T-helper 2 cell treated with Interferon-gamma antibody and Interleukin-4, amounts not matched to agents 100 ng/mL and 5 ng/mL, for 36 hours (primary cell): ENCODE results near the gene PSMC5. TPM values are rescaled to one million over a fixed set of nuclear protein-coding genes. Genes with fewer than 3 reads are reported as not detected.
"Not testable (repeated sequence)": the region's sequence is repeated elsewhere in the genome, so short reads cannot be mapped to it uniquely, and the experiment has no call there.

Source experiments
- intact Hi-C: fragments of 100-400 bp; cut with micrococcal nuclease; formaldehyde crosslinking; loops from one replicate; pipeline ENCODE4 v1.15.1; 2023
- total RNA-seq: library from RNA; stranded (reverse); gene quantifications from 2 replicates; pipeline ENCODE4 v1.2.3, GENCODE V29; 2022

Gene PSMC5
- total RNA-seq, 1 donor from 2014 or later, result 158 TPM

DNA sequence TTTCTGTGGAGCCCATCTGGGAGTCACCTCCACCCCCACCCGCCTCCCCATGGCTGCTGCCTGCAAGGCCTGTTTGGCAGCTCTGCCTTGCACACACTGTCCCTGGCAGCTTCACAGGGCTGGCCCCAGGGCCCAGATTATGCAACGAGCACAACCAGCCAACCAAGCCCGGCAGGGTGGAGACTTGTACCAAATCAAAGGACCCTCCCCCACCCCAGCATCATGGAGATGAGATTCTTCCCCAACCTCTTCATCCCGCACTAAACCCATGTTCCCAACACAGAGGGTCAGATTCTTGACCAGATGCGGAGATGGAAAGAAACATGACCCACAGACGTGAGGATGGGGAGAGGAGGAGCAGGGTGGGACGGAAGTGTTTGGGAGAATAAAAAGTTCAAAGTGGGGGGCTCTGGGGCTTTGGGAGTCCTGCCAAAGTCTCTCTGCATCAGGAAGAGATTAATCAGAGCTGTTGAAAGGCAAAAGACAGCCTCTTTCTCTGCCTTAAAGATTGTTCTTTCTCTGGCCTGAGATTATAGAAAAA, 11.5 kb downstream of the PSMC5 start:
- intact Hi-C loops, result no loop called here

DNA sequence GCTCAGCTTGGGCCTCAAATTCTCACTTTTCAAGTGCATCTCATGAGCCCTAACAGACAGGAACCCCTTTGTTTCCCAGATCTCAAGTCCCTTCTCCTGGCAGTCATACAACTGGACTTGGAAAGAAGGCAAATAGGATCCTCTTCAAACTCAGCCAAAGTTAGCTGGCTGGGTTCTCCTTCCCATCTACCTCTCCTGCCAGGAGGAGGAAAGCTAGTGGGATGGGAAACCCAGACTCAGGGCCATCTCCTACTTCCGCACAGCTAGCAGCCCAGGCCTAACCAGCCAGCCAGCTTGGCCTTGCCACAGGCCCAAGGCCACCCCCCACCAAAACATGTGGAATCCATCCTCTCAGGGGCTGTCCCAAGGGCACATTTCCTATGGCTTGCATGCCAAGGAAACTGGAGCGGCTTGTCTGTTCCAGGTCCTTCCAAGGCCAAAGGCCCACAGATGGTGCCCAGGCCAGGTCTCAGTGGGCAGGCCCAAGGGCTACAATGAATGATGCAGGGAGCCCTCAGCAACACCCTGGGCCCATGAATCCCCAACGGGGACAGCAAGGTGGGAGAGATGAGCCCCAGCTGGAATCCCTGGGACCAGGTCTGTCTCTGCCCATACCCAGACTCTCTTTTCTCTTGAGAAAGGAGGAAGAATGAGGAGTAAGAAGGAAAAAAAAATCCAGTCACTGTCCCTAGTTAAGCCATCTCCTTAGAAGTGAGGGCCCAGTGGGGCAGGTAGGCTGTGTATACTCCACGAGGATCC, 13.5 kb downstream of the PSMC5 start:
- intact Hi-C loops, result loop anchor here (5.0 to 10.0 kb wide), 2 partner anchors 292 to 416 kb away; partner anchors contain the start of gene ERN1

DNA sequence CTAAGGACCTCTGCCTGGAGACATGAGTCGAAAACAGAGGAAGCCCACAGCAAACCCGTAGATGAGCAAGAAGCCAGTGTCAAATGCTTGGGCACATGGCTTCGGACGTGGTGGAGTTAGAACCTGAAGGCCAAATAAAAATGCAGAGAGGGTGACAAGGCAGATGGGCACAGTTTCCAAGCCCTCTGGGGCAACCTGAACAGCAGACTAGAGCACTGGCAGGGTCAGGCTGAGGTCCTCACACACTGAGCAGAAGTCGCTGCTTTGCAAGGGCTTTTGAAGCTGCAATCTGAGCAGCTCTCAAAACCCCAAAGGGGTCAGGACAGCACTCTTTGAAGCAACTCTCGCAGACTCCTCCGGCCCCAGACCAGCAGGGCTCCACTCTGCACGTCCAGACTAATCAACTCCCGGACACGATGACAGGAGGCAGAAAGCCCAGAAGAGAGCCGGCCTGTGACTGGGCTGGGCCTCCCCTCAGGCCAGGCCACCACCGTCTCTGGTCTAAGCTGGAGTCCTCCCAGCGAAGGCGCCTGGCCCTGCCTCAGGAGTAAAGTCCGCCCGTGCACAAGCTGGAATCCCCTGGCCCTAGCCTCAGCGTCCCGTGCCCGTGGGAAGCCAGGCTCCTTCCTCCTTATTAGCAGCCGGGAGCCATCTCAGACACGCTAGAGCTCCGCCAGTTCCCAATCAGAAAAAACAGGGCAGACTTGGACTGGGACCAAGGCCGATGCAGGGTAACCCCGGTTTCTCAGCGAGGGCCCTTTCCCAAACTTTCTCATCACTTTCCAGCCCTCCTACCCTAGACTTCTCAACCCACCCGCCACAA, 14.3 kb downstream of the PSMC5 start:
- intact Hi-C loops, result loop anchor here (2.0 to 10.0 kb wide), 6 partner anchors 141 to 655 kb away; partner anchors contain the start of genes ERN1, LIMD2, MAP3K3 and POLG2

DNA sequence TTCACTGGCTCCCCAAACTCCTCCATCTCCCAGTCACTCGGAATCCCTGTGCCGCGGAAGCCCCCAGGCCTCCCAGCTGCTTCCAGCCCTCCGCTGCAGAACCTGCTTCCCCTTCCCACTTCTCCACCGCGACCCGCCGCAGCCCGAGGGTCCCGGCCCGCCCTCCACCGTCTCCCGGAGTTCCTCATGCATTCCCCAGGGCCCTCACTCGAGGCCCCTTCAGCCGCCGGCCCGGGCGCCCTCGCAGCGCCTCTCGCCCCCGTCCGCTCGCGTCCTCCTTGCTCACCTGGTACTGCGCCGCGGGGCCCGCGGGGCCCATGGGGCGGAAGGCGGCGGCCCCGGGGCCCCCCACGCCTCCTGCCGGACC, 14.9 kb downstream of the PSMC5 start:
- intact Hi-C loops, result loop anchor here (2.0 to 10.0 kb wide), 6 partner anchors 141 to 655 kb away; partner anchors contain the start of genes ERN1, LIMD2, MAP3K3 and POLG2

DNA sequence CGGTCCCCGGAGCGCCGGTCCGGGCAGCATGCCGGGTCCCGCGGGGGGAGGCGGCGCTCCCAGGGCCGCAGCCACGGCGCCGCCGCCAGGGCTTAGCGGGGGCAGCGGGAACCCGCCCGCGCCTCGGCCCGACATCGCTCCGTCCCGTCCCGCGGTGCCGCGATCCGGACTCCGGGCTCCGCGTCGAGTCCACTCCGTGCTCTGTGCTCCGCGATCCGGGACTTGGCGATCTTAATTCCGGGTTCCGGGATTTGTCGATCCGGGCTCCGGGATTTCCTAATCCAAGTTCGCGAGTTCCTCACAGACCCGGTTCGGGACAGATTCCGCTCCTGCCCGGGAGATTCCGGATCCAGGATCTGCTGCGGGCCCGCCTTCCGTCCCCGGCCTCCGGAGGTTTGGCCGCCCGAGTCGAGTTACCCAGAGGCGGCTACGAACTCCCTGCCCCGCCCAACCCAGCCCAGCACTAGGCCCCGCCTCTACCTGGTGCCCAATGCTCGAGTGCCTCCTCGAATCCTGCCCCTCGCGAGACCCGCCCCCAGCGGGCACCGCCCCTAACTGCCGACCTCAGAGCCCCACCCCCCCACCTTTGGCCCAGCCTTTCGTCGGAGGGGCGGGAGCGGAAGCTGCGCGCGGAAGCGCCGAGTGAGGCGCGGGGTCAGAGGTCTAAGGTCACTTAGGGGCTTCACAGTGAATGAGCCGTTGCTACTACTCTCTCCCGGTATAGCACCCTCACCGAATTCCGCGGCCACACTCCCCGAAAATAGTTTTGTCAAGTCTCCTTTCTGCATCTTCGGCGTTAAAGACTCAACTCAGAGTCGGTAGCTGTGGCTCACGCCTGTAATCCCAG, 15.5 kb downstream of the PSMC5 start, which contains the start of gene SMARCD2:
TSS of gene SMARCD2 (minus strand) at position 146 of the 847 bp plus-strand sequence. CDS start at position 135, 11 bp downstream.
- intact Hi-C loops, result loop anchor here (1.0 to 10.0 kb wide), 10 partner anchors 15 to 654 kb away; partner anchors contain the start of genes CCDC47, DCAF7, ERN1 and FTSJ3

DNA sequence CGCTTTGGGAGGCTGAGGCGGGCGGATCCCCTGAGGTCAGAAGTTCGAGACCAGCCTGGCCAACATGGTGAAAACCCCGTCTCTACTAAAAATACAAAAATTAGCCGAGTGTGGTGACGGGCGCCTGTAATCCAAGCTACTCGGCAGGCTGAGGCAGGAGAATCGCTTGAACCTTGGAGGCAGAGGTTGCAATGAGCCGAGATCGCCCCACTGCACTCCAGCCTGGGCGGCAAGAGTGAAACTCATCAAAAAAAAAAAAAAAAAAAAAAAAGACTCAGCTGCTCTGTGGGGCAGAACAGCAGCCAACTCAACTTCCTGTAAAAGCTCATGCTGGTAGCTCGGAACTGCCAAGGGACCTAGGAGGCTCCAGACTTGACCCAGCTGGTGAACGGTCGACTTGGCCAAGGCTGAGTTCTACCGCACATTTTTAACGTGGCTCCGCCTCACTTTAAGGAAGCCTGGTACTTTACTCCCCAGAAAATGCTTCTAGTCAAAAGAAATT, 16.2 kb downstream of the PSMC5 start:
- intact Hi-C loops, result loop anchor here (1.0 to 10.0 kb wide), 10 partner anchors 16 to 653 kb away; partner anchors contain the start of genes CCDC47, DCAF7, ERN1 and FTSJ3

DNA sequence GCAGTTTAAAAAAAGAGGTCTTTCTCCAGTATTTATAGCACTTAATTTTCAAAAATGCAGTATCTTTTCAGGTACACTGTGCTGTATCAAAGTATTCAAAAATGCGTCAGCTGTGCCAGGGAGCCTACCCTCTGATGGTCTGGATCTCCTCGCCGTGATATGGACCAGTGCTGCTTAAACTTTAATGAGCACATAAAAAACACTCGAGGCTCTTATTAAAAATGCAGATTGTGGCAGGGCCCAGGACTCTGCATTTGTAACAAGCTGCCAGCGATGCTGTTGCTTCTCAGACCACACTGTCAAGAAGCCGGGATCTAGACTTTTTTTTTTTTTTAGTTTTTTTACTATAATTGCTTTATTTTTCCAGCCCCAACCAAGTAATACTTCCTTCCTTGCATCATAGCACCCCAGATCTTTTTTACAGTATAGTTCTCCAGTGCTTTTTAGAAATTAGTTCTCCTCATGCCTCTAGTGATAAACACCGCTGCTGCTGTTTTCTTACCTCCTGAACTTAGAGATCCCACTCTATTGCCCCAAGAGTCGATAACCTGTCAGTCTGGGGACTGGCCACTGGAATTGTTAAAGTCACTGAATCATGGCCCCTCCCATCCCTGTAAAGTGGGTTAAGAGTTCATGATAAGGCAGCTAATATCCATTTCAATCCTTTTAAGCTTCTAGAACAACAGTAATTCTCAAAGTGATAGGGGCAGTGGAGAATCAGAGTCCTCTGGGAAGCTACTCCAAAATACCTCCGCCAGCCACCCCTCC, 16.9 kb downstream of the PSMC5 start:
- intact Hi-C loops, result loop anchor here (1.0 to 10.0 kb wide), 10 partner anchors 17 to 653 kb away; partner anchors contain the start of genes CCDC47, DCAF7, ERN1 and FTSJ3

DNA sequence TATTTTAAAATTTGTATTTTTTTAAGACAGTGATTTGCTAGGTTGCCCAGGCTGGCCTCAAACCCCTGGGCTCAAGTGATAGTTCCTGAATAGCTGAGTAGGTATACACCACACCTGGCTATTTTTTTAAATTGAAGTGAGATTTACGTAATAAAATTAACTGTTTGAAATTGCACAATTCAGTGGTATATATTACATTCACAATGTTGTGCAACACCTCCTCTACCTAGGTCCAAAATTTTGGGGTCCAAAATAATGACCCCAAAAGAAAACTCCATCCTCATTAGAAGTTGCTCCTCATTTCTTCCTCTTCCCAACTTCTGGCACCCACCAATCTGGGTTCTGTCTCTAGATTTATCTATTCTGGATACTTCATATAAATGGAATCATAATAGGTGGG, 18.3 kb downstream of the PSMC5 start:
- intact Hi-C loops, result loop anchor here (10.0 kb wide), 1 partner anchor 421 kb away; no protein-coding TSS in a partner anchor

DNA sequence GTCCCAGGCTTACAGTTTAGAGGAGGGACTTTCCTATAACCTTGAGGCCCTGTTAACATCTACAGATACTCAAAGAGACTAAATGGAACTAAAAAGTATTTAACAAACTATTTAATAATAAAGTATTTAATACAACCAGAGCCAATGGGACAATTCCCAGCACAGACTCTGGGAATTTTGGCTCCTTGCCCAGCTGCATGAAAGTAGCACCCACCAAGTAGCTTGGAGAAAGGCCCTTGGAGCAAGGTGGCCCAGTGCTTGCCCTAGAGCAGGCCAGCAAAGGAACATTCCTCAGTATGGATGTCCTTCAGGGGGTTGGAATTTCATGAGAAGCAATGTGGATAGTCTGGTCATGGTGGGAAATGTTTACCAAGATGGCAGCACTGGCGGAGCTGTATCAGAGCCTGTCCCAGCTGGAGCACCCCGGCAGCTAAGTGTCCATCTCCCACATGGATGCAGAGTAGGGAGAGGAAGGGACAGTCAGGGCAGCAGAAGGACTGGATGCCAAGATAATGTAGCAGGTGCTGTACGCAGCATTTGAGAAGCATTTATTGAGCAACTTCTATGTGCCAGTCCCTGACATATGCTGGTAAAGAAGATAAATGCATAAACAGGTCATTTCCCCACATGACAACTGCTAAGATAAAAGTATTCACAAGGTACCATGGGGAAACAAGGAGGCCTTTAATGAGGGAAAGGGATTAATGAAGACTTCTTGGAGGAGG, 20.5 kb downstream of the PSMC5 start:
- intact Hi-C loops, result loop anchor here (10.0 kb wide), 1 partner anchor 423 kb away; no protein-coding TSS in a partner anchor

DNA sequence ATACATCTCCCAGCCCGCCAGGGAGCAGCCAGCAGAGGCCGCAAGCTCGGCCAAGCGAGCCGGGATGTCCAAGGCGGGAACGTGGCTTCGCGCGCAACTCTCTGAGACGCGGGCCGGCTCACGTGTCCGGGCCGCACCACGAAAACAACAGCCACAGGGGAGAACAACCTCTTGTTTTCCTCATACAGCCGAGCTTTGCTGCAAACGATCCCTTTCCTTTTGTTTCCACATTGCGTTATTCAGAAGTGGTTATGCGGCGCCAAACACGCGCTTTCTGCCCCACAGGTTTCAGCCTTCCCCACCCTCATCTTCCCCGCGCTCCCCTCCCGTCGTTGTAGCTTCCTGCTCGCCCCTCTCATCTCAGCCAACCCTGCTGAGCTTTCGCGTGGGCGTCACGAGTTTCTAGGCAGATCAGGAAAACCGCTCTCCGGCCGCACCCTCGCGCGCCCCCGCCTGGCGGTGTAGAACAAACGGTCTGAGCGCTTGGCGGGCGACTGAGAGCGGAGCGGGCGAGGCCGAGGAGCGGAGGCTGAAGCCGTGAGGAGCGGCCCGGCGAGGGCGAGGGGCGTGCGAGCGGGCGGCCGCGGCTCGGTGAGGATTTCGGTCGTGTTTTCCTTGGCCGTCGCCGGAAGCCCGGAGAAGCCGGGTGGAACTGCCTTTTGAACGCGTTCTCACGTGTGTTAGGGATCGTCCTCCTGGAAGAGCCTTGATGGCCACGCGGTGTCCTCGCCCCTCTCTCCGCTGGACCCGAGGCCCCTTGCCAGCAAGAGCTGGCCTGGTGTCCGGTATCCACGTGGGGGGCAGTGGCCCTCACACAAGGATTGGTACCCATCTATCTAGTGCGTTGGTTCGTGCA, 21.8 kb downstream of the PSMC5 start:
- intact Hi-C loops, result loop anchor here (10.0 kb wide), 1 partner anchor 424 kb away; no protein-coding TSS in a partner anchor

DNA sequence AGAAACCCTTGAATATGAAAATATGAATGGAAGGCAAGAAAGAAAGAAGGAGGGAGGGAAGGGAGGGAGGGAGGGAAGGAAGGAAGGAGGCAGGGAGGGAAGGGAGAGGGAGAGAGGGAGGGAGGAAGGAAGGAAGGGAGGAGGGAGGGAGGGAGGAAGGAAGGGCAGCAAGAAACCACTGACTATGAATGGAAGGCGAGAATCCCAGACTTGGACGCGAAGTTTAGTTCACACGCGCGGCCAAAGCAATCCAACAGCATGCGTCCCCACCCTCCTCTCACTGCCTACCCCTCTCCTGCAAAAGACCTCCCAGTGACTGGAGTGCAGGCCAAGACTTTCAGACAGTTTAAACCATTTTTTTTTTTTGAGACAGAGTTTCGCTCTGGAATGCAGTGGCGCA, 23.2 kb downstream of the PSMC5 start:
- intact Hi-C loops, result no loop called here

DNA sequence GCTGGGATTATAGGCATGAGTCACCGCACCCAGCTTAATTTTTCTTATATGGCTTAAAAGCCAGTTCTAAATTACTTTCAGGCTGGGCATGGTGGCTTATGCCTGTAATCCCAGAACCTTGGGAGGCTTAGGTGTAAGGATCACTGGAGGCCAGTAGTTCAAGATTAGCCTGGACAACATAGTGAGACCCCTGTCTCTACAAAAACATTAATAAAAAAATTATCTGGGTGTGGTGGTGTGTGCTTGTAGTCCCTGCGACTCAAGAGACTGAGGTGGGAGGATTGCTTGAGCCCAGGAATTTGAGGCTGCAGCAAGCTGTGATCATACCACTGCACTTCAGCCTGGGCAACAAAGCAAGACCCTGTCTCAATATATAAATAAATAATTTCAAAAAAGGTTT, 26.0 kb downstream of the PSMC5 start:
- intact Hi-C loops, result no loop called here

DNA sequence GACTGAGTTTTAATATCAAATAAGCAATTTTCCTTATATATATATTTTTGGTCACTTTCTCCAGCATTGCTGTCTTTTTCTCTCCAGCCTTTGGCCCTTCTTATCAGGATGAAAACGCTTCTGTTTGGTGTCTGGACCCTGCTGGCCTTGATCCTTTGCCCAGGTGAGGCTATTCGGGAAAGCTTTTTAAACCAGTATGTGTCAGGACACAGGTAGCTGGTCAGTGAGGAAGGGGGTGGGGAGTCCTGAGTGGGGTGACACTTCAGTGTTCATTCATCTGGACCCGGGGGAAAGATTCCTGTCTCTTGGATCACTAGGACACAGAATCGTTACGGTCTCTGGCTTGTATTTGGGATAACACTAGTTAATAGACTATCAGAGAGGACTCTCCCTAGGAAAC, 27.5 kb downstream of the PSMC5 start:
- intact Hi-C loops, result no loop called here

DNA sequence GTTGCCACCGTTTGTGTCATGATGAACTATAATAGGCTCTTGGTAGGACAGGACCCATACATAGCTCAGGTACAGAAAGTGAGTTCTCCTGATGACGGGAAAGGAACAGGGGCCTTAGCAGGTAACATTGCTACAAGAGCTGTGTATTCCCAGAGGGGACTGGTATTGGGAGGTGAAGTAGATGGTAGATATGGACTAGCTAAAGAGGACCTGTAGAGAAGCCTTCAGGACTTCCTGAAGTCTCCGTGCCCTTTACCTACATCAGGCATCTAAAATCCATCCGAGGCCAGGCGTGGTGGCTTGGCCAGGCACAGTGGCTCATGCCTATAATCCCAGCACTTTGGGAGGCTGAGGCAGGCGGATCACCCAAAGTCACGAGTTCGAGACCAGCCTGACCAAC, 28.0 kb downstream of the PSMC5 start:
- intact Hi-C loops, result no loop called here

DNA sequence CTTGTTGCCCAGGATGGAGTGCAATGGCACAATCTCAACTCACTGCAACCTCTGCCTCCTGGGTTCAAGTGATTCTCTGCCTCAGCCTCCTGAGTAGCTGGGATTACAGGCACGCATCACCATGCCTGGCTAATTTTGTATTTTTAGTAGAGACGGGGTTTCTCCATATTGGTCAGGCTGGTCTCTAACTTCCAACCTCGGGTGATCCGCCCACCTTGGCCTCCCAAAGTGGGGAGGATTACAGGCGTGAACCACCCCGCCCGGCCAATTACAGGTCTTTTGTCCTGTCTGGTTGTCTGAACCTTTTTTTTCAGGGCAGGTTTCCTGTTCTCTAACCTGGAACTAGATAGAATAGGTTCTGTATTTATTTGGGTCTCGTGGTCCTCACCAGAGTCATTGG, 29.2 kb downstream of the PSMC5 start:
- intact Hi-C loops, result not testable (repeated sequence)

DNA sequence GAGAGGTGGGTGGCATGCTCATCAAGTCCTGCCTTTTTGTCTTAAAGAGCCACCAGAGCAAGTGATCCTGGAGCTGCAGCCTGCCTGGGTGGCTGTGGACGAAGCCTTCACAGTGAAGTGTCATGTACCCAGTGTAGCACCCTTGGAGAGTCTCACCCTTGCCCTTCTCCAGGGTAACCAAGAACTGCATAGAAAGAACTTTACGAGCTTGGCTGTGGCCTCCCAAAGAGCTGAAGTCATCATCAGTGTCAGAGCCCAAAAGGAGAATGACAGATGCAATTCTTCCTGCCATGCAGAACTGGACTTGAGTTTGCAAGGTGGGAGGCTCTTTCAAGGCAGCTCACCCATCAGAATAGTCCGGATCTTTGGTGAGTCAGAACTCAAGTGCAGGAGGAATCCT, 32.0 kb downstream of the PSMC5 start:
- intact Hi-C loops, result no loop called here

DNA sequence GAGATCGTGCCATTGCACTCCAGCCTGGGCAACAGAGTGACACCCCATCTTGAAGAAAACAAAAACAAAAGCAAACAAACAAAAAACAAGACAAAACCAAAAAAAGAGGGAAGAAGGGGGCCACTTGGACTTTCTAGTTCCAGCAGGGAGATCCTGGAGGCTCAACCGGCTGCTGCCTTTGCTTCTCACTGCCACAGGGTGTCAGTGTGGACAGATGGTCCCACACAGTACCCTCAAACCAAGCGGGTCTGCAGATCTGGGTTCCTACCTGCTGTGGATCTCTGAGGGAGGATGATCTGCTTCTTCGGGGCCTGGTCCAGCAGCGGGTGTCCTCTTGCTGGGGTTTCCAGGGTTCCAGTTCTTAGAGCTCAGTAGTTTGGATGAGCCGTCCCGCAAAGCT, 39.4 kb downstream of the PSMC5 start:
- intact Hi-C loops, result not testable (repeated sequence)
